Small intestine (tissue), 16 donors: ENCODE measurements around the gene RITA1. TPM values are rescaled to one million over a fixed set of nuclear protein-coding genes. Genes with fewer than 3 reads are reported as not detected.

Experiments used
- DNase-seq, 2 donors: peaks; one replicate each; pipeline versions ENCODE4 v3.0.0 to v3.0.0-alpha.2; 2013
- FAIRE-seq: peaks from 2 replicates; lab custom pipeline; 2012; peaks lifted over from hg19 to GRCh38; lab: Jason Lieb, UNC
- H3K27ac ChIP-seq, 3 donors: one replicate each; pipeline ENCODE4 v1.5.1; 2013; ENCODE audit warnings: low read length in 2 of 3, mild to moderate bottlenecking in 2 of 3, control low read depth in 1 of 3, inconsistent platforms in 1 of 3, low read depth in 1 of 3, moderate library complexity in 1 of 3
- H3K27me3 ChIP-seq, 3 donors: one replicate each; pipeline ENCODE4 v1.6.1; 2013; ENCODE audit warnings: low read length in 3 of 3, inconsistent platforms in 1 of 3; ENCODE audit not compliant: control insufficient read depth in 3 of 3, insufficient read depth in 3 of 3
- H3K36me3 ChIP-seq, 3 donors: one replicate each; pipeline ENCODE4 v1.6.1; 2013; ENCODE audit warnings: low read length in 3 of 3, inconsistent platforms in 1 of 3, low read depth in 1 of 3, mild to moderate bottlenecking in 1 of 3, moderate library complexity in 1 of 3; ENCODE audit not compliant: control insufficient read depth in 3 of 3, insufficient read depth in 2 of 3
- H3K4me1 ChIP-seq, 3 donors: one replicate each; pipeline ENCODE4 v1.6.1; 2013; ENCODE audit warnings: low read length in 2 of 3, inconsistent platforms in 1 of 3, low read depth in 1 of 3, mild to moderate bottlenecking in 1 of 3, moderate library complexity in 1 of 3; ENCODE audit not compliant: control insufficient read depth in 3 of 3, insufficient read depth in 2 of 3
- H3K4me3 ChIP-seq, 3 donors: one replicate each; pipeline ENCODE4 v1.5.1; 2013; ENCODE audit warnings: low read length in 3 of 3, control low read depth in 1 of 3, inconsistent platforms in 1 of 3, low read depth in 1 of 3, mild to moderate bottlenecking in 1 of 3, moderate library complexity in 1 of 3
- H3K9me3 ChIP-seq, 2 donors: one replicate each; pipeline ENCODE4 v1.6.1; 2013; ENCODE audit warnings: low read depth in 1 of 2, low read length in 1 of 2; ENCODE audit not compliant: control insufficient read depth in 2 of 2, insufficient read depth in 1 of 2
- WGBS, 3 donors: extraction: QIAGEN DNeasy Blood & Tissue Kit; methylation state at CpG; one replicate each; pipeline ENCODE4 v1.1.7; 2013; 5-methylcytosine and 5-hydroxymethylcytosine counted together
- long read RNA-seq, 10 donors: transcript quantifications; one replicate each; lab custom pipeline, GENCODE V29; 2026
- polyA plus RNA-seq, 4 donors: library from polyadenylated mRNA; stranded (reverse) in 3 of 4; unstranded in 1 of 4; fragments of 200-250 nt in 3 of 4; fragments of 120-200 nt in 1 of 4; gene quantifications; one replicate each; pipeline versions ENCODE4 v1.2.1 to v1.2.3, GENCODE V29; 2013
- donor health status: healthy with polysubstance abuse.
- donor health status: control.
- donor health status: control.
- donor health status: Bipolar disorder and iron deficiency.
- donor health status: healthy.

RITA1 gene, protein sequence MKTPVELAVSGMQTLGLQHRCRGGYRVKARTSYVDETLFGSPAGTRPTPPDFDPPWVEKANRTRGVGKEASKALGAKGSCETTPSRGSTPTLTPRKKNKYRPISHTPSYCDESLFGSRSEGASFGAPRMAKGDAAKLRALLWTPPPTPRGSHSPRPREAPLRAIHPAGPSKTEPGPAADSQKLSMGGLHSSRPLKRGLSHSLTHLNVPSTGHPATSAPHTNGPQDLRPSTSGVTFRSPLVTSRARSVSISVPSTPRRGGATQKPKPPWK
- 10 to 100 TPM; 15.2 to 31.5 (median 19.7) TPM for polyA plus RNA-seq
- long read RNA-seq, donor 1, transcript RITA1-201 (4 exons, 2,053 nt): major isoform, 15 of 16 reads
- long read RNA-seq, donor 1, partial matches to known transcripts: 0 of 16 reads
- long read RNA-seq, donor 1, other reads (novel, unspliced or antisense): 0 of 16 reads
- long read RNA-seq, donor 2, partial matches to known transcripts: 0 of 3 reads
- long read RNA-seq, donor 2, other reads (novel, unspliced or antisense): 0 of 3 reads
- long read RNA-seq, donor 3, transcript RITA1-201 (4 exons, 2,053 nt): major isoform, 5 of 6 reads
- long read RNA-seq, donor 3, partial matches to known transcripts: 0 of 6 reads
- long read RNA-seq, donor 3, other reads (novel, unspliced or antisense): 0 of 6 reads
- long read RNA-seq, donor 4, partial matches to known transcripts: 0 of 1 reads
- long read RNA-seq, donor 4, other reads (novel, unspliced or antisense): 0 of 1 reads
- long read RNA-seq, donor 5, partial matches to known transcripts: 0 of 2 reads
- long read RNA-seq, donor 5, other reads (novel, unspliced or antisense): 0 of 2 reads
- long read RNA-seq, donor 6, partial matches to known transcripts: 0 of 3 reads
- long read RNA-seq, donor 6, other reads (novel, unspliced or antisense): 0 of 3 reads
- long read RNA-seq, donor 7: 0 reads
- long read RNA-seq, donor 8, partial matches to known transcripts: 0 of 2 reads
- long read RNA-seq, donor 8, other reads (novel, unspliced or antisense): 0 of 2 reads
- long read RNA-seq, donor 9, partial matches to known transcripts: 0 of 1 reads
- long read RNA-seq, donor 9, other reads (novel, unspliced or antisense): 0 of 1 reads
- long read RNA-seq, donor 10, transcript RITA1-201 (4 exons, 2,053 nt): major isoform, 7 of 9 reads
- long read RNA-seq, donor 10, partial matches to known transcripts: 0 of 9 reads
- long read RNA-seq, donor 10, other reads (novel, unspliced or antisense): 0 of 9 reads

DNA sequence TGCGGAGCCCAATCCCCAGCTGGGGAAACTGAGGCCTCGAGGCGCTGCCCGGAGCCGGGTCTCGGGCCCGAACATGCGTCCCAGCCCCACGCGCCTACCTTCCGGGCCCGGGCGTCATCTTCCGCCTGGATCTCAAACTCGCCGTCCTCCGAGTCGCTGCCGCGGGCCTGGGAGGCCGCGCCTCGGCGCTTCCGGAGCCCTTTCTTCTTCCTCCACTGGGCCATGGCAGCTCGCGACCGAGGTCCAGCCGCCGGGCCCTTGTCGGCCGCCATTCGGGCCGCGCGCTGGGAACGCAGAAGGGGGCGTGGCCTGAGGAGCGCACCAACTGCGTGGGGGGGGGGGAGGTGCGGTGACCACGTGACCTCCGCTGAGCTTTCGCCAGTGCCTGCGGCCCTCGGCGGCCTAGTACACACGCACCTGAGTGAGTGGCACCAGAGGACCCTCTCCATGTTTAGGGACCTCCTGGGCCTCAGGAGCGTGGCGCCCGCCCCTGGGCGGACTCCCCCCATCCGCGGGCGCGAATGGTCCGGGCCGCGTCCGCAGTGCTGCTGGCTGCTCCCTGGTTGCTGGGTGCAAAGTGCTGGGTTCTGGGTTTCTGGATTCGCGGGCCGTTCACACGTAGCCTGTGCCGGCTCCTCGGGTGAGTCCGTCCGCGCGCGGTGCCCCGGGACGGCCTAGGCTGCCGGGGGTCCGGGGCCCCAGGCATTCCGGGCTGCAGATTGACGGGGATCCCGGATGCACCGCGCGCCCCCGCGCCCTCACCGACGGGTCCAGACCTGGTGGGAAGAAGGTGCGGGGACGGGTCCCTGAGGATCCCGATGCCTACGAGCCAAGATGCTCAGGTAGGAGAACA lies at the start of gene RITA1, which contains the start of gene DDX54:
Gene RITA1 (plus strand): TSS at position 542 of the 853 bp plus-strand sequence. CDS start 1,026 bp downstream, outside the sequence.
Gene DDX54 (minus strand): TSS at position 299 of the 853 bp plus-strand sequence. CDS start 27 bp downstream, at position 272.
- H3K36me3 ChIP-seq: peaks cover 4 to 26% (median 4%) of the 10 kb centered on the region in 3 donors
- peak within 1 kb of the TSS; percentile 90 to 99 (median 92) for H3K27ac ChIP-seq
- H3K4me3 ChIP-seq: peak within 1 kb of the TSS; percentile 88 to 98 (median 92)
- no peaks in the 10 kb centered on the region for H3K9me3 ChIP-seq
- DNase-seq: peak; percentile 82 to 94
- H3K27me3 ChIP-seq: no peaks in the 10 kb centered on the region
- WGBS, 3 donors: 0 to 1% (median 1%) methylated on average over 69 to 89 of the region's 89 CpGs
- no peak for FAIRE-seq
- H3K4me1 ChIP-seq: peaks cover 0 to 13% (median 5%) of the 10 kb centered on the region in 3 donors

DNA sequence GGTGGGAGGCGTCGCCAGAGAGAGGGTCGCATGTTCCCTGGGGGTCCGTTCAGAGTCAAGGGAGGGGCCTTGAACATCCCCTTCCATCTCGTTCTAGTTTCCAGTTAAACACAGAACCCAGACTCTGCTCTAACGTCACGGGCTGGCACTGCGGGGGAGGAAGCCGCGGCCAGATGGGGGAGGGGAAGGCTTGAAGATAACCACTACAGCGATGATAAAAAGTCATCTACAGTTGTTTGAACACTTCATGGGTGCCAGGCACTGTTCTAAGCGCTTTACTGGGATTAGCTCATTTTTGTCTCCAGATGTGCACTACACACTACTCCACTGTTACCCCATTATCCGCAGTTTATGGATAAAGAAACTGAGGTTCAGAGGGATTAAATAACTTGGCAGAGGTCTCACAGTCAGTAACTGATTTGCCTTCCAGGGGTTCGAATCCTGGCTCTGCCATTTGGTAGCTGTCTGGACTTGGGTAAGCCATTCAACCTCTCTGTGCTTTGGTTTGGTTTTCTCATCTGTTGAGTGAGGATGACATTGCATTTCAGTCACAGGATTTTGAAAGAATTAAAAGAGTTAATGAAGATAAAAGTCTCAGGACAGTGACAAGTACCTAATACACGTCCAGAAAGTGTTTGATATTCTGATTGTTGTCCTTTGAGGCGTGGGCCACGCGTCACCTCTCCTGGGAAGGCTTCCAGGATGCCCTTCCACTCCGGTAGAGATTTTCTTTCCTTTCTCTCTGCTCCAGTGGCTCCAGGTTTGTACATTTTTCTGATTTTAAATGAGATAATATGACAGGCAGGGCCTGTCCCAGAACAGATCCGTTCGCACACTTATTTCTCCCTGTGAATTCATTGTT lies 49.2 kb upstream of the RITA1 start:
- Histone ChIP-seq H3K27ac (no peak overlapping the region), H3K27me3 (peaks cover 0 to 2% (median 1%) of the 10 kb centered on the region in 3 donors), H3K4me1 (no peaks in the 10 kb centered on the region), H3K4me3 (no peak overlapping the region), H3K36me3 (no peaks in the 10 kb centered on the region), H3K9me3 (no peaks in the 10 kb centered on the region)
- DNase-seq (peak in 1 of 2 donors; percentile 17), FAIRE-seq (no peak)
- 11 to 29% (median 25%) methylated on average over 21 of the region's 21 CpGs for WGBS, 3 donors

DNA sequence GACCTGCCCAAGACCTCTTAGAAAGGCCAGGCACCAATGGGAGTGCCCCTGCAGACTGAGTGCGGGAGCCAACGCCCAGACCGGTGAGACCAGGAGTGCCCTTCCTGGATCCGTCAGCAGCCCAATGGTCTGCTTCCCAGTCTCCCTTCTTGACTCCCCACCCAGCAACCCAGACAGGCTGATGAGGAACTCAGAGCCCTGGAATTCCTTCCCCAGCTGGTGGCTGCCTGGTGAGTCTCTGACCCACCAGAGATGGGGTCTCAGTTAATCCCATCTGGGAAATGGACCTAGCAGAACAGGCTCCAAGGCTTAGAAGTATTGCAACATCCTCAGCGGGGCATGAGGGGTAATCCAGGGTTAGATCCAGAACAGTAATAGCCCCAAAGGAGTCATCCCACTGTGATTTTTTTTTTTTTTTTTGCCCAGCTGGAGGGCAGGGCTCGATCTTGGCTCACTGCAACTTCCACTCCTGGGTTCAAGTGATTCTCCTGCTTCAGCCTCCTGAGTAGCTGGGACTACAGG lies 48.5 kb upstream of the RITA1 start:
- H3K27me3 ChIP-seq: peaks cover 0 to 2% (median 0%) of the 10 kb centered on the region in 3 donors
- H3K9me3 ChIP-seq: no peaks in the 10 kb centered on the region
- H3K36me3 ChIP-seq: no peaks in the 10 kb centered on the region
- DNase-seq (peak in 1 of 2 donors; percentile 54), FAIRE-seq (no peak)
- no peak overlapping the region for H3K27ac ChIP-seq
- H3K4me3 ChIP-seq: no peak overlapping the region
- 29 to 69% (median 51%) methylated on average over 6 of the region's 6 CpGs for WGBS, 3 donors
- H3K4me1 ChIP-seq: no peaks in the 10 kb centered on the region

DNA sequence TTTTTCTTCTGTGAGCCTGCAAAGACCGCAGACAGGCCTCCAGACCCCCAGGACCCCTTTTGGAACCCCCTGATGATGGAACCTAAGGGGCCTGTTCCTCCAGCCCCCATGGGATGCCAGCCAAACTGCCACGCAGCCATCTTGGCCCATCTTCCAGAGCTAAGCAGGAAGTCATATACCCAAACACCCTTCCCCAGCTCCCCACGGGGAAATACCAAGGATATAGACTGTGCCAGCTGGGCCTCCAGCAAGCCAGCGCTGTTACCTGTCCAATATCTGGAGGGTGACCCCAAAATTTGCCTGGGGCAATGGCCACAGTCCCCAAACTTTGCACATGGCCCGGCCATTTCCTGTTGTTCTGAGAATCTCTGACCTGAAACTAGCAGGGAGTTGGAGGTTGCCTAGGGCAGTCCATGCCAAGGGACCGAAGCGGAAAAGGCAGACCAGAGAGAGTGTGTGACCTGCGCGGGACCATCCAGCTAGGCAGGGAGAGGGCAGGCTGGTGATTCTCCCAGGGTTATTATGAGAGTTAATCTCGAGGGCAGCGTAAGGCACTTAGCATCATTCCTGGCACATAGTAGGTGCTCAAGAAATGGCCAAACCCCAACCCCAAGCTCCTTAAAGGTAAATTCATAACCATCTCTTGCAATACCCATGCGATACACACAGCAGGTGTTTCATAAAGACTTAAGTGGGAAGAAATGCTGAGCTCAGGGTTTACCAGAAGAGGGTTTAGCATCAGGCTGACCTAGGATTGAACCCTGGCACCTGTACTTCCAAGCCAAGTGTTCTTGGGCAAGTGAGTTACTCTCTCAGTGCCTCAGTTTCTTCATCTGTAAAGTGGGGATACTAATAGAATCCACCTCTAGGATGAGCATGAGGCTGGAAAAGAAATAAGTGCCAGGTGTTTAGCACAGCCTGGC lies 47.4 kb upstream of the RITA1 start:
- H3K36me3 ChIP-seq: no peaks in the 10 kb centered on the region
- FAIRE-seq (no peak), DNase-seq (no peak)
- peaks cover 0 to 2% (median 0%) of the 10 kb centered on the region in 3 donors for H3K27me3 ChIP-seq
- no peak overlapping the region for H3K4me3 ChIP-seq
- H3K4me1 ChIP-seq: no peaks in the 10 kb centered on the region
- WGBS, 3 donors: 83 to 86% (median 83%) methylated on average over 12 of the region's 12 CpGs
- no peak overlapping the region for H3K27ac ChIP-seq
- no peaks in the 10 kb centered on the region for H3K9me3 ChIP-seq

DNA sequence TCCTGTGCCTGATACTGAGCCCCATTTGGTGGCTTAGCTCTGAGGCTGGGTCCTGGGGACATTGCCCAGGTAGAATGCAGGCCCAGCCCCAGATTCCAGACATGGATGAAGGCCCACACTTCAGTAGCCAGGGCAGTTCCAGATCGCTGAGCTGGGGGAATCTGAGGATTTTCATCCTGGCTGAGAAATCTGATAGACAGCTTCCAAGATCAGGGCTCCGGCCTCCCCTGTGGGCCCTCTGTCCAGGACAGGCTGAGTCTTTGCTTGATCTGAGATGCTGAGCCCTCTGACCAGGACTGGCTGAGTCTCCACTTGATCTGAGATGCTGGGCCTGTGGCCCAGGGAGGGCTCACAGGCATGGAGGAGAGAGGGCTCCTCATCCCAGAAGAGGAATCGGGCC lies 46.7 kb upstream of the RITA1 start:
- no peak for FAIRE-seq
- Histone ChIP-seq H3K4me3 (no peak overlapping the region), H3K27ac (no peak overlapping the region), H3K4me1 (no peaks in the 10 kb centered on the region), H3K27me3 (peaks cover 0 to 2% (median 0%) of the 10 kb centered on the region in 3 donors), H3K36me3 (no peaks in the 10 kb centered on the region), H3K9me3 (no peaks in the 10 kb centered on the region)
- WGBS, 3 donors: 84 to 90% (median 86%) methylated on average over 3 of the region's 3 CpGs
- no peak for DNase-seq

DNA sequence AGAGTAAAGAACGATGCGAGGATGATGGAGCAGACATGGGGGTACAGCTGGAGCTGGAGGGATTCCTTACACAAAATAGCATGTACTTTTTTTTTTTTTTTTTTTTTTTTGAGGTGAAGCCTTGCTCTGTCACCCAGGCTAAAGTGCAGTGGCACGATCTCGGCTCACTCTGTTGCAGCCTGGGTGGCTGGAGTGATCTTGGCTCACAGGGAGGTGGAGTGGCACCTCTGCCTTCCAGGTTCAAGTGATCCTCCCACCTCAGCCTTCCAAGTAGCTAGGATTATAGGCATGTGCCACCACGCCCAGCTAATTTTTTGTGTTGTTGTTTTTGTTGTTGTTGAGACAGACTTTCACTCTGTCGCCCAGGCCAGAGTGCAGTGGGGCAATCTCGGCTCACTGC lies 44.8 kb upstream of the RITA1 start:
- H3K27ac ChIP-seq: no peak overlapping the region
- DNase-seq (no peak), FAIRE-seq (no peak)
- H3K27me3 ChIP-seq: peaks cover 0 to 2% (median 0%) of the 10 kb centered on the region in 3 donors
- no peaks in the 10 kb centered on the region for H3K4me1 ChIP-seq
- no peak overlapping the region for H3K4me3 ChIP-seq
- H3K36me3 ChIP-seq: no peaks in the 10 kb centered on the region
- 66 to 82% (median 74%) methylated on average over 7 of the region's 7 CpGs for WGBS, 3 donors
- no peaks in the 10 kb centered on the region for H3K9me3 ChIP-seq
